HCT116 (cell line): Measurements from ENCODE around the gene CRTC3. TPM values are rescaled to one million over a fixed set of nuclear protein-coding genes. Genes with fewer than 3 reads are reported as not detected.

Experiments
- ATAC-seq: fragments of 200-7000 bp; cut with Tn5 transposase; 2 replicates; pipeline ENCODE4 v1.9.1; 2020; ENCODE audit warnings: mild to moderate bottlenecking, moderate library complexity
- BruUV-seq: library from RNA; stranded (reverse); fragments of 400-500 nt; replicated peaks from 2 replicates; lab custom pipeline; 2021; lab: Mats Ljungman, UMichigan
- CTCF ChIA-PET: fragments of 300-600 bp; sonication (Branson Sonifier 250); formaldehyde crosslinking; loops from one replicate; lab custom pipeline; 2021; ENCODE audit warnings: antibody characterized with exemption; lab: Charles Lee
- POLR2A ChIA-PET: fragments of 300-600, 350-600 bp; sonication (Branson Sonifier 250); formaldehyde crosslinking; loops from one replicate; lab custom pipeline; 2021; ENCODE audit warnings: antibody characterized with exemption; lab: Charles Lee
- RAD21 ChIA-PET, 2 experiments: fragments of 300-600 bp; sonication (Branson Sonifier 250); formaldehyde crosslinking; loops; one replicate each; lab custom pipeline; 2023; ENCODE audit warnings: low total read pairs in 2 of 2; ENCODE audit not compliant: uncharacterized antibody in 2 of 2, unreplicated experiment in 2 of 2, low non-redundant PET in 1 of 2; lab: Charles Lee
- DNase-seq: peaks from one replicate; pipeline ENCODE4 v3.0.0-alpha.2; 2010; ENCODE audit warnings: low read depth, low spot score
- H2AFZ ChIP-seq: fragments of 200-600 bp; shearing (Covaris generic), sonication (generic); 2 replicates; pipeline ENCODE4 v1.6.1; 2017; ENCODE audit warnings: low read depth, mixed run types, mixed read lengths, antibody characterized with exemption, low read length; ENCODE audit not compliant: poor library complexity, severe bottlenecking
- H3K27ac ChIP-seq: 2 replicates; pipeline ENCODE4 v1.5.1; 2012; ENCODE audit warnings: low read depth, low read length
- H3K27me3 ChIP-seq: fragments of 200-600 bp; sonication (generic); 2 replicates; pipeline ENCODE4 v1.6.1; 2016; ENCODE audit warnings: mixed run types, low read length, mixed read lengths; ENCODE audit not compliant: insufficient read depth
- H3K36me3 ChIP-seq, 2 experiments: fragments of 200-500 bp in 1 of 2; fragments of 200-600 bp in 1 of 2; sonication (Bioruptor generic) in 1 of 2; sonication (generic) in 1 of 2; 2 replicates each; pipeline versions ENCODE4 v1.5.1 to v1.6.1; 2014 to 2016; ENCODE audit warnings: low read length in 2 of 2, inconsistent platforms in 1 of 2, mixed read lengths in 1 of 2, mixed run types in 1 of 2; ENCODE audit not compliant: insufficient read depth in 2 of 2, control insufficient read depth in 1 of 2
- H3K4me1 ChIP-seq, 2 experiments: fragments of 200-600 bp in 1 of 2; sonication (generic) in 1 of 2; 2 replicates each; pipeline versions ENCODE4 v1.5.1 to v1.6.1; 2012 to 2017; ENCODE audit warnings: low read length in 2 of 2, inconsistent platforms in 1 of 2, mild to moderate bottlenecking in 1 of 2, mixed read lengths in 1 of 2, mixed run types in 1 of 2, moderate library complexity in 1 of 2; ENCODE audit not compliant: insufficient read depth in 2 of 2, control insufficient read depth in 1 of 2
- H3K4me2 ChIP-seq: fragments of 200-600 bp; sonication (generic); 2 replicates; pipeline ENCODE4 v1.6.1; 2017; ENCODE audit warnings: mixed run types, low read length, mixed read lengths
- H3K4me3 ChIP-seq, 2 experiments: fragments of 200-600 bp in 1 of 2; sonication (generic) in 1 of 2; replicated peaks in 1 of 2; 2 replicates each; pipeline ENCODE4 v1.5.1; 2011 to 2016; ENCODE audit warnings: low read length in 2 of 2, control low read depth in 1 of 2, low read depth in 1 of 2, mild to moderate bottlenecking in 1 of 2, mixed read lengths in 1 of 2, mixed run types in 1 of 2
- H3K79me2 ChIP-seq: fragments of 200-600 bp; sonication (generic); 2 replicates; pipeline ENCODE4 v1.6.1; 2017; ENCODE audit warnings: mild to moderate bottlenecking, mixed run types, low read length, moderate library complexity, mixed read lengths; ENCODE audit not compliant: insufficient read depth
- H3K9ac ChIP-seq: fragments of 200-600 bp; sonication (generic); 2 replicates; pipeline ENCODE4 v1.6.1; 2016; ENCODE audit warnings: low read length, mixed read lengths
- H3K9me2 ChIP-seq: fragments of 200-600 bp; sonication (generic), shearing (Covaris generic); 2 replicates; pipeline ENCODE4 v1.6.1; 2017; ENCODE audit warnings: mixed run types, mild to moderate bottlenecking, moderate library complexity; ENCODE audit not compliant: insufficient read depth
- H3K9me3 ChIP-seq, 2 experiments: fragments of 200-500 bp in 1 of 2; fragments of 200-600 bp in 1 of 2; sonication (Bioruptor generic) in 1 of 2; sonication (generic) in 1 of 2; 2 replicates each; pipeline ENCODE4 v1.6.1; 2014 to 2017; ENCODE audit warnings: low read length in 2 of 2, mixed read lengths in 2 of 2, inconsistent platforms in 1 of 2, low read depth in 1 of 2, mild to moderate bottlenecking in 1 of 2, mixed run types in 1 of 2, moderate library complexity in 1 of 2; ENCODE audit not compliant: control insufficient read depth in 1 of 2, insufficient read depth in 1 of 2
- H4K20me1 ChIP-seq: fragments of 200-600 bp; sonication (generic), shearing (Covaris generic); 2 replicates; pipeline ENCODE4 v1.6.1; 2017; ENCODE audit warnings: mixed run types, mild to moderate bottlenecking, moderate library complexity; ENCODE audit not compliant: insufficient read depth
- CEBPB ChIP-seq: IDR thresholded peaks from 2 replicates; pipeline ENCODE4 v1.6.1; 2012; ENCODE audit warnings: low read depth
- EGR1 ChIP-seq: IDR thresholded peaks from 2 replicates; pipeline ENCODE4 v1.6.1; 2012; ENCODE audit warnings: low read depth
- ELF1 ChIP-seq: IDR thresholded peaks from 2 replicates; pipeline ENCODE4 v1.6.1; 2012; ENCODE audit warnings: low read depth, borderline replicate concordance
- SP1 ChIP-seq: IDR thresholded peaks from 2 replicates; pipeline ENCODE4 v1.6.1; 2012; ENCODE audit warnings: low read depth
- SRF ChIP-seq: IDR thresholded peaks from 2 replicates; pipeline ENCODE4 v1.6.1; 2012; ENCODE audit warnings: low read depth
- intact Hi-C: fragments of 100-400 bp; cut with micrococcal nuclease; formaldehyde crosslinking; loops from 2 replicates; pipeline ENCODE4 v1.10.0; 2022
- total RNA-seq: library from RNA; stranded (reverse); gene quantifications from one replicate; pipeline ENCODE4 v1.2.1, GENCODE V29; 2021; ENCODE audit not compliant: unreplicated experiment
- TF ChIP-seq, protein P1 (sequence below), 3 experiments: fragments of 200-600 bp in 1 of 3; sonication (generic) in 1 of 3; IDR thresholded peaks in 2 of 3; conservative IDR thresholded peaks in 1 of 3; 2 replicates each; pipeline ENCODE4 v1.5.1; 2012 to 2017; ENCODE audit warnings: low read depth in 2 of 3, low read length in 2 of 3, antibody characterized with exemption in 1 of 3, borderline replicate concordance in 1 of 3, control low read depth in 1 of 3, mild to moderate bottlenecking in 1 of 3, mixed read lengths in 1 of 3, mixed run types in 1 of 3, moderate library complexity in 1 of 3; ENCODE audit not compliant: insufficient read depth in 1 of 3
- TF ChIP-seq, protein P2 (sequence below): IDR thresholded peaks from 2 replicates; pipeline ENCODE4 v1.6.1; 2012

CRTC3 gene
- total RNA-seq, 1 experiment from 2014 or later: 20.7 TPM

DNA sequence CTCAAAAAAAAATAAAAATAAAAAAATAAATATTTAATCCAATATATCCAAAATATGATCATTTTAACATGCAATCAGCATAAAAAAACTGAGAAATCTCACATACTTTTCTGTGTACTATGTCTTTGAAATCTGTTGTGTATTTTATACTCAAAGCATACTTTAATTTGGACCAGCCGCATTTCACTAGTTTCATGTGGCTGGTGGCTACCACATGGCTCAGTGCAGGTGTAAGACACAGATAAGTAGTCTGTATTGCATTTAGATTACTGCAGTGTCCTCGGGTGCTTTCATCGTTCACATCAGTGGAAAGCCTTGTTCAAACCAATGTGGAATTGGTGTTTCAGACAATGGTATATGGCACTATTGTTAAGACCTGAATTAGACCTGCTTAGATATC, 11.0 kb downstream of the CRTC3 start:
- no peaks in the 10 kb centered on the region for H3K9me2 ChIP-seq
- H3K79me2 ChIP-seq: peaks cover 32% of the 10 kb centered on the region
- no peak overlapping the region for H3K27ac ChIP-seq
- RAD21 ChIA-PET: no interaction called here
- no peak overlapping the region for H2AFZ ChIP-seq
- POLR2A ChIA-PET: interaction anchor here (1.0 kb wide), 1 partner anchor 10 kb away, joined by 3 read pairs; no protein-coding TSS in a partner anchor
- no peak for TF ChIP-seq EGR1
- TF ChIP-seq CEBPB: no peak
- TF ChIP-seq, protein P1, sequence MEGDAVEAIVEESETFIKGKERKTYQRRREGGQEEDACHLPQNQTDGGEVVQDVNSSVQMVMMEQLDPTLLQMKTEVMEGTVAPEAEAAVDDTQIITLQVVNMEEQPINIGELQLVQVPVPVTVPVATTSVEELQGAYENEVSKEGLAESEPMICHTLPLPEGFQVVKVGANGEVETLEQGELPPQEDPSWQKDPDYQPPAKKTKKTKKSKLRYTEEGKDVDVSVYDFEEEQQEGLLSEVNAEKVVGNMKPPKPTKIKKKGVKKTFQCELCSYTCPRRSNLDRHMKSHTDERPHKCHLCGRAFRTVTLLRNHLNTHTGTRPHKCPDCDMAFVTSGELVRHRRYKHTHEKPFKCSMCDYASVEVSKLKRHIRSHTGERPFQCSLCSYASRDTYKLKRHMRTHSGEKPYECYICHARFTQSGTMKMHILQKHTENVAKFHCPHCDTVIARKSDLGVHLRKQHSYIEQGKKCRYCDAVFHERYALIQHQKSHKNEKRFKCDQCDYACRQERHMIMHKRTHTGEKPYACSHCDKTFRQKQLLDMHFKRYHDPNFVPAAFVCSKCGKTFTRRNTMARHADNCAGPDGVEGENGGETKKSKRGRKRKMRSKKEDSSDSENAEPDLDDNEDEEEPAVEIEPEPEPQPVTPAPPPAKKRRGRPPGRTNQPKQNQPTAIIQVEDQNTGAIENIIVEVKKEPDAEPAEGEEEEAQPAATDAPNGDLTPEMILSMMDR (IDR thresholded peaks at IDR 0.05 in 2 of 3, conservative IDR thresholded peaks at IDR 0.05 in 1 of 3; ENCODE audit: borderline replicate concordance in 1 of 3, insufficient read depth in 1 of 3, low read depth in 2 of 3, low read length in 2 of 3): no peak
- no peak for TF ChIP-seq SP1
- no peak for TF ChIP-seq SRF
- TF ChIP-seq, protein P2, sequence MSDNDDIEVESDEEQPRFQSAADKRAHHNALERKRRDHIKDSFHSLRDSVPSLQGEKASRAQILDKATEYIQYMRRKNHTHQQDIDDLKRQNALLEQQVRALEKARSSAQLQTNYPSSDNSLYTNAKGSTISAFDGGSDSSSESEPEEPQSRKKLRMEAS: no peak
- H3K9ac ChIP-seq: no peak overlapping the region
- H3K27me3 ChIP-seq: no peaks in the 10 kb centered on the region
- no peak overlapping the region for H3K4me3 ChIP-seq
- ATAC-seq (no peak), DNase-seq (no peak)
- no peaks in the 10 kb centered on the region for H3K36me3 ChIP-seq
- no TSS peak for BruUV-seq
- no peaks in the 10 kb centered on the region; the same call in 1 of the 2 replicates for H4K20me1 ChIP-seq
- H3K9me3 ChIP-seq: no peaks in the 10 kb centered on the region
- H3K4me2 ChIP-seq: no peak overlapping the region
- no peaks in the 10 kb centered on the region for H3K4me1 ChIP-seq
- CTCF ChIA-PET: no interaction called here
- intact Hi-C loops: no loop called here

DNA sequence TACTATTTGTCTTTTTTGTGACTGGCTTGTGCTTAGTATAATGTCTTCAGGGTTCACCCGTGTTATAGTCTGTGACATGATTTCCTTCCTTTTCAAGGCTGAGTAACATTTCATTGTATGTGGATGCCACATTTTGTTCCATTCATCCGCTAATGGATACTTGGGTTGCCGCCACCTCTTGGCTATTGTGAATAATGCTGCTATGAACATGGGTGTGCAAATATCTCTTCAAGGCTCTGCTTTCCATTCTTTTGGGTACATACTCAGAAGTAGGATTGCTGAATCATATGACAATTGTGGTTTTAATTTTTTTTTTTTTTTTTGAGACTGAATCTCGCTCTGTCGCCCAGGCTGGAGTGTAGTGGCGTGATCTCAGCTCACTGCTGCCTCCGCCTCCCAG, 15.4 kb downstream of the CRTC3 start:
- Histone ChIP-seq H3K4me2 (no peak overlapping the region), H4K20me1 (no peaks in the 10 kb centered on the region; the same call in 1 of the 2 replicates), H3K27ac (no peak overlapping the region), H3K4me3 (no peak overlapping the region), H3K79me2 (peaks cover 10% of the 10 kb centered on the region; the same call in 1 of the 2 replicates), H3K27me3 (no peaks in the 10 kb centered on the region), H3K9ac (no peak overlapping the region), H2AFZ (no peak overlapping the region)
- intact Hi-C loops: no loop called here
- BruUV-seq: no TSS peak
- RAD21 ChIA-PET: no interaction called here
- no peak; the same call in 1 of the 2 replicates for ATAC-seq
- POLR2A ChIA-PET: no interaction called here
- CTCF ChIA-PET: interaction anchor here (1.4 kb wide), 1 partner anchor 225 kb away, joined by 3 read pairs; no protein-coding TSS in a partner anchor
- DNase-seq: no peak
- TF ChIP-seq, protein P1 (IDR thresholded peaks at IDR 0.05 in 2 of 3, conservative IDR thresholded peaks at IDR 0.05 in 1 of 3; ENCODE audit: borderline replicate concordance in 1 of 3, insufficient read depth in 1 of 3, low read depth in 2 of 3, low read length in 2 of 3): peak in 2 of 3 experiments; percentile 21 to 30; a peak in 2 of 6 replicates
- TF ChIP-seq ELF1: no peak
- TF ChIP-seq, all 23 proteins: peak for 1
- Histone ChIP-seq H3K9me2 (no peaks in the 10 kb centered on the region), H3K9me3 (no peaks in the 10 kb centered on the region), H3K4me1 (no peaks in the 10 kb centered on the region), H3K36me3 (0 out of 4 replicates have a peak, but pooled peaks cover 0 to 4% of the 10 kb centered on the region in 2 experiments)
